Measurements from ENCODE around the gene ADRM1.

DNA sequence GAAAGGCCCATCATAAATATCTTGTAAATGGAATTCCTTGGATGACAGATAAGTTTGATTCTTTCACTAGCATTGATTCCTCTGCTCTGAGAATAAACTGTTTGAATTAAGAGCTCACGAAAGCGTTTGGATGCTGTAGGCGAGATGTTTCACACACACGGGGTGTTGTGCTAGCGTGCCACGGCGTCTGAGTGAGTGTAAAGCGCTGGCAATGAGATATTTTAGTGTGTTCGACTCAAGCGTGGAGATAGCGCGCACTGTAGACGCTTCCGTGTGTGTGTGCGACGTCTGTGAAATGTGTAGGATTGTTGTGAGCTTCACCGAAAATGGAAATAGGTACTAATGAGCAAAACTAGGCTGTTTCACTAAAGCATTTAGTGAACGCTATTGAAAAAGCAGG, 29.4 kb upstream of the ADRM1 start:
- TF ChIP-seq, protein P1, sequence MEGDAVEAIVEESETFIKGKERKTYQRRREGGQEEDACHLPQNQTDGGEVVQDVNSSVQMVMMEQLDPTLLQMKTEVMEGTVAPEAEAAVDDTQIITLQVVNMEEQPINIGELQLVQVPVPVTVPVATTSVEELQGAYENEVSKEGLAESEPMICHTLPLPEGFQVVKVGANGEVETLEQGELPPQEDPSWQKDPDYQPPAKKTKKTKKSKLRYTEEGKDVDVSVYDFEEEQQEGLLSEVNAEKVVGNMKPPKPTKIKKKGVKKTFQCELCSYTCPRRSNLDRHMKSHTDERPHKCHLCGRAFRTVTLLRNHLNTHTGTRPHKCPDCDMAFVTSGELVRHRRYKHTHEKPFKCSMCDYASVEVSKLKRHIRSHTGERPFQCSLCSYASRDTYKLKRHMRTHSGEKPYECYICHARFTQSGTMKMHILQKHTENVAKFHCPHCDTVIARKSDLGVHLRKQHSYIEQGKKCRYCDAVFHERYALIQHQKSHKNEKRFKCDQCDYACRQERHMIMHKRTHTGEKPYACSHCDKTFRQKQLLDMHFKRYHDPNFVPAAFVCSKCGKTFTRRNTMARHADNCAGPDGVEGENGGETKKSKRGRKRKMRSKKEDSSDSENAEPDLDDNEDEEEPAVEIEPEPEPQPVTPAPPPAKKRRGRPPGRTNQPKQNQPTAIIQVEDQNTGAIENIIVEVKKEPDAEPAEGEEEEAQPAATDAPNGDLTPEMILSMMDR (IDR thresholded peaks at IDR 0.05 in 8 of 11, conservative IDR thresholded peaks at IDR 0.05 in 3 of 11) = no peak
- TF ChIP-seq POLR2A (IDR thresholded peaks at IDR 0.05) (no peak), POLR2AphosphoS5 (IDR thresholded peaks at IDR 0.05) (no peak)

Data from spleen (tissue), 7 donors.